SK-N-DZ (cell line): ENCODE data around the gene HIGD2B.

Experiments used
- small RNA-seq, 2 experiments: library from RNA; depleted of rRNA; stranded (forward); fragments of <200 nt; gene quantifications; one replicate each; pipeline ENCODE3, GENCODE V24; 2014

The HIGD2B gene

Small RNA genes lying within 50 kb of the gene (small RNA-seq; reads per million reads assigned to genes)
- gene RN7SL853P: 0 reads per million in 2 experiments
